ENCODE data around the gene DAPK3. TPM values are rescaled to one million over a fixed set of nuclear protein-coding genes. Genes with fewer than 3 reads are reported as not detected.
A peak's percentile ranks its signal among the peaks of the same experiment; 100 is the strongest.

DAPK3 gene
- polyA plus RNA-seq, 2 of the 4 experiments (the other 2 are of a cell fraction), result 33.0 to 54.9 TPM

DNA sequence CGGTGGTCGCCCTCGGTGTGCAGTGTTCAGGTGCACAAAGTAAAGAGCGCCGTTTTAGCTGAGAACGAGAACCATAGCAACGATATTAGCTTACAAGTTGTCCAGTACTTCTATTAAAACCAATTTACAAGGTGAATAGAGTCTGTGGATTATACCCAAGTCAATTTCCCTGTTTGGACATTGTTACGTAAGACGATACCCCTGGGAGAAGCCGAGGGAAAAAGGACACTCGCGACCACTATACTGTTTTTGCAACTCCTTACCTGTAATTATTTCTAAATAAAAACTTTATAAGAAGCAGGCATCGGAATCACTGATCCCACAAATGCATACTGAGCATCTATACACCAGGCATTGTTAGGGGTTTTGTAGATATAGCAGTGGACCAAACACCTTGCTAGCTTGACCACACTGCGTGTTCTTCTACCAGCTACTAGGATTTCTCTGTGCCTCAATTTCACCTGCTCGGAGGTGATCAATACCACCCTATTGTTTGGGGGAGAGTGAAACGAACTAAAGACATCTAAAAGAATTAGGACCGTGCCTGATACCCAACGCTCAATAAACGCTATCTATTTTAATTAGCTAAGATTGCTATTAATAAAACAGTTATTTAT lies 14.9 kb upstream of the DAPK3 start:
- ChIA-PET CTCF (interaction anchor here (0.6 to 2.7 kb wide), 16 partner anchors 8 to 233 kb away, joined by 3 to 20 read pairs (median 4); no protein-coding TSS in a partner anchor), POLR2A (interaction anchor here (0.6 to 5.1 kb wide), 12 partner anchors 10 to 225 kb away, joined by 3 to 60 read pairs (median 4); partner anchors contain the start of genes DAPK3 and NMRK2)
- FAIRE-seq (no peak), DNase-seq (ENCODE audit: low read depth in 1 of 2, low spot score in 1 of 2) (no peak), ATAC-seq (no peak)
- Histone ChIP-seq H3K4me3 (peak overlapping the region; percentile 96), H3K4me1 (peaks cover 26% of the 10 kb centered on the region; the same call in 2 of the 3 replicates), H3K27ac (peak overlapping the region; percentile 83 to 97), H3K9me3 (no peaks in the 10 kb centered on the region), H3K4me2 (peak overlapping the region; percentile 91)
- 4% methylated on average over 13 of the region's 19 CpGs for WGBS (ENCODE audit: missing lambda C conversion rate)
- TF ChIP-seq, protein P1, sequence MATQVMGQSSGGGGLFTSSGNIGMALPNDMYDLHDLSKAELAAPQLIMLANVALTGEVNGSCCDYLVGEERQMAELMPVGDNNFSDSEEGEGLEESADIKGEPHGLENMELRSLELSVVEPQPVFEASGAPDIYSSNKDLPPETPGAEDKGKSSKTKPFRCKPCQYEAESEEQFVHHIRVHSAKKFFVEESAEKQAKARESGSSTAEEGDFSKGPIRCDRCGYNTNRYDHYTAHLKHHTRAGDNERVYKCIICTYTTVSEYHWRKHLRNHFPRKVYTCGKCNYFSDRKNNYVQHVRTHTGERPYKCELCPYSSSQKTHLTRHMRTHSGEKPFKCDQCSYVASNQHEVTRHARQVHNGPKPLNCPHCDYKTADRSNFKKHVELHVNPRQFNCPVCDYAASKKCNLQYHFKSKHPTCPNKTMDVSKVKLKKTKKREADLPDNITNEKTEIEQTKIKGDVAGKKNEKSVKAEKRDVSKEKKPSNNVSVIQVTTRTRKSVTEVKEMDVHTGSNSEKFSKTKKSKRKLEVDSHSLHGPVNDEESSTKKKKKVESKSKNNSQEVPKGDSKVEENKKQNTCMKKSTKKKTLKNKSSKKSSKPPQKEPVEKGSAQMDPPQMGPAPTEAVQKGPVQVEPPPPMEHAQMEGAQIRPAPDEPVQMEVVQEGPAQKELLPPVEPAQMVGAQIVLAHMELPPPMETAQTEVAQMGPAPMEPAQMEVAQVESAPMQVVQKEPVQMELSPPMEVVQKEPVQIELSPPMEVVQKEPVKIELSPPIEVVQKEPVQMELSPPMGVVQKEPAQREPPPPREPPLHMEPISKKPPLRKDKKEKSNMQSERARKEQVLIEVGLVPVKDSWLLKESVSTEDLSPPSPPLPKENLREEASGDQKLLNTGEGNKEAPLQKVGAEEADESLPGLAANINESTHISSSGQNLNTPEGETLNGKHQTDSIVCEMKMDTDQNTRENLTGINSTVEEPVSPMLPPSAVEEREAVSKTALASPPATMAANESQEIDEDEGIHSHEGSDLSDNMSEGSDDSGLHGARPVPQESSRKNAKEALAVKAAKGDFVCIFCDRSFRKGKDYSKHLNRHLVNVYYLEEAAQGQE (IDR thresholded peaks at IDR 0.05), result no peak
- TF ChIP-seq HOXB13 (CRISPR knock-in tag; IDR thresholded peaks at IDR 0.05; ENCODE audit: low read depth) (no peak), KDM5A (IDR thresholded peaks at IDR 0.05) (no peak), CHD4 (IDR thresholded peaks at IDR 0.05; ENCODE audit: borderline replicate concordance) (no peak), ZSCAN20 (CRISPR knock-in tag; IDR thresholded peaks at IDR 0.05) (no peak), CBX2 (IDR thresholded peaks at IDR 0.05; ENCODE audit: borderline replicate concordance, low read depth) (no peak), HEYL (CRISPR knock-in tag; IDR thresholded peaks at IDR 0.05) (no peak), JUNB (IDR thresholded peaks at IDR 0.05) (no peak), KDM1A (IDR thresholded peaks at IDR 0.05; ENCODE audit: low read depth) (no peak), RARB (CRISPR knock-in tag; IDR thresholded peaks at IDR 0.05) (no peak), CEBPB (IDR thresholded peaks at IDR 0.05) (no peak), CHD2 (IDR thresholded peaks at IDR 0.05; ENCODE audit: low read length, partially characterized antibody) (no peak), EHF (CRISPR knock-in tag; IDR thresholded peaks at IDR 0.05) (no peak)
- TF ChIP-seq, protein P2, sequence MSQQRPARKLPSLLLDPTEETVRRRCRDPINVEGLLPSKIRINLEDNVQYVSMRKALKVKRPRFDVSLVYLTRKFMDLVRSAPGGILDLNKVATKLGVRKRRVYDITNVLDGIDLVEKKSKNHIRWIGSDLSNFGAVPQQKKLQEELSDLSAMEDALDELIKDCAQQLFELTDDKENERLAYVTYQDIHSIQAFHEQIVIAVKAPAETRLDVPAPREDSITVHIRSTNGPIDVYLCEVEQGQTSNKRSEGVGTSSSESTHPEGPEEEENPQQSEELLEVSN (IDR thresholded peaks at IDR 0.05; ENCODE audit: borderline replicate concordance, low read depth), result no peak
- TF ChIP-seq, protein P3, sequence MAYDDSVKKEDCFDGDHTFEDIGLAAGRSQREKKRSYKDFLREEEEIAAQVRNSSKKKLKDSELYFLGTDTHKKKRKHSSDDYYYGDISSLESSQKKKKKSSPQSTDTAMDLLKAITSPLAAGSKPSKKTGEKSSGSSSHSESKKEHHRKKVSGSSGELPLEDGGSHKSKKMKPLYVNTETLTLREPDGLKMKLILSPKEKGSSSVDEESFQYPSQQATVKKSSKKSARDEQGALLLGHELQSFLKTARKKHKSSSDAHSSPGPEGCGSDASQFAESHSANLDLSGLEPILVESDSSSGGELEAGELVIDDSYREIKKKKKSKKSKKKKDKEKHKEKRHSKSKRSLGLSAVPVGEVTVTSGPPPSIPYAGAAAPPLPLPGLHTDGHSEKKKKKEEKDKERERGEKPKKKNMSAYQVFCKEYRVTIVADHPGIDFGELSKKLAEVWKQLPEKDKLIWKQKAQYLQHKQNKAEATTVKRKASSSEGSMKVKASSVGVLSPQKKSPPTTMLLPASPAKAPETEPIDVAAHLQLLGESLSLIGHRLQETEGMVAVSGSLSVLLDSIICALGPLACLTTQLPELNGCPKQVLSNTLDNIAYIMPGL (CRISPR knock-in tag; IDR thresholded peaks at IDR 0.05; ENCODE audit: borderline replicate concordance), result no peak
- TF ChIP-seq, protein P4, sequence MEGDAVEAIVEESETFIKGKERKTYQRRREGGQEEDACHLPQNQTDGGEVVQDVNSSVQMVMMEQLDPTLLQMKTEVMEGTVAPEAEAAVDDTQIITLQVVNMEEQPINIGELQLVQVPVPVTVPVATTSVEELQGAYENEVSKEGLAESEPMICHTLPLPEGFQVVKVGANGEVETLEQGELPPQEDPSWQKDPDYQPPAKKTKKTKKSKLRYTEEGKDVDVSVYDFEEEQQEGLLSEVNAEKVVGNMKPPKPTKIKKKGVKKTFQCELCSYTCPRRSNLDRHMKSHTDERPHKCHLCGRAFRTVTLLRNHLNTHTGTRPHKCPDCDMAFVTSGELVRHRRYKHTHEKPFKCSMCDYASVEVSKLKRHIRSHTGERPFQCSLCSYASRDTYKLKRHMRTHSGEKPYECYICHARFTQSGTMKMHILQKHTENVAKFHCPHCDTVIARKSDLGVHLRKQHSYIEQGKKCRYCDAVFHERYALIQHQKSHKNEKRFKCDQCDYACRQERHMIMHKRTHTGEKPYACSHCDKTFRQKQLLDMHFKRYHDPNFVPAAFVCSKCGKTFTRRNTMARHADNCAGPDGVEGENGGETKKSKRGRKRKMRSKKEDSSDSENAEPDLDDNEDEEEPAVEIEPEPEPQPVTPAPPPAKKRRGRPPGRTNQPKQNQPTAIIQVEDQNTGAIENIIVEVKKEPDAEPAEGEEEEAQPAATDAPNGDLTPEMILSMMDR (IDR thresholded peaks at IDR 0.05), result no peak
